Activated CD8-positive, alpha-beta memory T cell treated with anti-CD3 and anti-CD28 coated beads for 36 hours (primary cell): Measurements from ENCODE around the gene CHST10. TPM values are rescaled to one million over a fixed set of nuclear protein-coding genes. Genes with fewer than 3 reads are reported as not detected.
"Not testable (repeated sequence)": the region's sequence is repeated elsewhere in the genome, so short reads cannot be mapped to it uniquely, and the experiment has no call there.

Experiments
- CTCF ChIA-PET: fragments of 350-600 bp; sonication (Branson Sonifier 250); formaldehyde crosslinking; loops from one replicate; lab custom pipeline; 2021; ENCODE audit warnings: antibody characterized with exemption; lab: Charles Lee
- POLR2A ChIA-PET: fragments of 350-600 bp; sonication (Branson Sonifier 250); formaldehyde crosslinking; loops from one replicate; lab custom pipeline; 2021; ENCODE audit warnings: antibody characterized with exemption; lab: Charles Lee
- total RNA-seq, 2 experiments: library from RNA; stranded (reverse); gene quantifications; one replicate each; pipeline ENCODE4 v1.2.3, GENCODE V29; 2021

Gene CHST10
- total RNA-seq, 2 experiments from 2014 or later, result 14.1 to 15.8 TPM

- CTCF ChIA-PET, result no interaction called here
Measured at GRCh38 chr2:100397118-100397860, 20.2 kb downstream of the CHST10 start.

GRCh38 chr2:100396483-100396882 lies 21.0 kb downstream of the CHST10 start:
- CTCF ChIA-PET, result no interaction called here
- POLR2A ChIA-PET, result no interaction called here

More at GRCh38 chr2:100397118-100397860, 20.2 kb downstream of the CHST10 start:
- POLR2A ChIA-PET, result no interaction called here

- POLR2A ChIA-PET, result no interaction called here
- CTCF ChIA-PET, result no interaction called here
Measured at GRCh38 chr2:100395532-100396350, 21.7 kb downstream of the CHST10 start.

- ChIA-PET POLR2A (no interaction called here), CTCF (no interaction called here)
Measured at GRCh38 chr2:100394111-100394641, 23.3 kb downstream of the CHST10 start.

- POLR2A ChIA-PET, result no interaction called here
Measured at GRCh38 chr2:100393362-100393761, 24.1 kb downstream of the CHST10 start.

GRCh38 chr2:100392715-100393114 lies 24.8 kb downstream of the CHST10 start:
- POLR2A ChIA-PET, result no interaction called here
- CTCF ChIA-PET, result no interaction called here

More at GRCh38 chr2:100393362-100393761, 24.1 kb downstream of the CHST10 start:
- CTCF ChIA-PET, result no interaction called here

GRCh38 chr2:100391735-100392515 lies 25.5 kb downstream of the CHST10 start:
- POLR2A ChIA-PET, result no interaction called here
- CTCF ChIA-PET, result no interaction called here

- ChIA-PET POLR2A (no interaction called here), CTCF (no interaction called here)
Measured at GRCh38 chr2:100390001-100390940, 27.2 kb downstream of the CHST10 start.

- POLR2A ChIA-PET, result interaction anchor here (0.7 kb wide), 1 partner anchor 21 kb away, joined by 3 read pairs; no protein-coding TSS in a partner anchor
Measured at GRCh38 chr2:100388703-100389102, 28.8 kb downstream of the CHST10 start.

GRCh38 chr2:100383954-100384353 lies 33.5 kb downstream of the CHST10 start:
- ChIA-PET POLR2A (no interaction called here), CTCF (interaction anchor here (0.5 to 1.7 kb wide), 2 partner anchors 122 to 802 kb away, joined by 4 read pairs; no protein-coding TSS in a partner anchor)

More at GRCh38 chr2:100388703-100389102, 28.8 kb downstream of the CHST10 start:
- CTCF ChIA-PET, result no interaction called here

- POLR2A ChIA-PET, result no interaction called here
- CTCF ChIA-PET, result interaction anchor here (4.6 kb wide), 1 partner anchor 122 kb away, joined by 40 read pairs; no protein-coding TSS in a partner anchor
Measured at GRCh38 chr2:100383306-100383705, 34.2 kb downstream of the CHST10 start.

- POLR2A ChIA-PET, result no interaction called here
- CTCF ChIA-PET, result interaction anchor here (0.6 to 4.6 kb wide), 6 partner anchors 30 to 147 kb away, joined by 3 to 40 read pairs (median 4); no protein-coding TSS in a partner anchor
Measured at GRCh38 chr2:100381240-100381639, 36.2 kb downstream of the CHST10 start.

- POLR2A ChIA-PET, result no interaction called here
Measured at GRCh38 chr2:100380681-100381080, 36.8 kb downstream of the CHST10 start.

GRCh38 chr2:100376836-100377235 lies 40.6 kb downstream of the CHST10 start:
- CTCF ChIA-PET, result no interaction called here
- POLR2A ChIA-PET, result no interaction called here

More at GRCh38 chr2:100380681-100381080, 36.8 kb downstream of the CHST10 start:
- CTCF ChIA-PET, result interaction anchor here (0.6 to 4.6 kb wide), 7 partner anchors 29 to 148 kb away, joined by 3 to 40 read pairs (median 4); no protein-coding TSS in a partner anchor

GRCh38 chr2:100367163-100367562 lies 50.3 kb downstream of the CHST10 start:
- ChIA-PET CTCF (no interaction called here), POLR2A (no interaction called here)

GRCh38 chr2:100365434-100365833 lies 52.0 kb downstream of the CHST10 start:
- ChIA-PET CTCF (no interaction called here), POLR2A (no interaction called here)

GRCh38 chr2:100362269-100362668 lies 55.2 kb downstream of the CHST10 start:
- CTCF ChIA-PET, POLR2A ChIA-PET: not testable (repeated sequence)

GRCh38 chr2:100359576-100359975 lies 57.9 kb downstream of the CHST10 start:
- ChIA-PET CTCF (no interaction called here), POLR2A (no interaction called here)
